SH-SY5Y (cell line): ENCODE data around the gene SYT17.

Experiments
- GATA2 ChIP-seq: IDR thresholded peaks from 2 replicates; pipeline ENCODE4 v1.6.1; 2011; ENCODE audit warnings: mild to moderate bottlenecking, low read depth, low read length
- GATA3 ChIP-seq: IDR thresholded peaks from 2 replicates; pipeline ENCODE4 v1.6.1; 2011; ENCODE audit warnings: low read depth, mild to moderate bottlenecking, low read length, moderate library complexity

- TF ChIP-seq GATA2, result no peak
- no peak for TF ChIP-seq GATA3
Observed at GRCh38 chr16:19177111-19177739, 9.2 kb downstream of the SYT17 start.
